Esophagus muscularis mucosa (tissue), 4 donors: ENCODE data around the gene POLR3E. TPM values are rescaled to one million over a fixed set of nuclear protein-coding genes. Genes with fewer than 3 reads are reported as not detected.

Source experiments
- DNase-seq: peaks from one replicate; pipeline ENCODE4 v3.0.0-alpha.2; 2017; ENCODE audit errors: extremely low spot score
- H3K27ac ChIP-seq, 4 donors: fragments of 200-600 bp; sonication (generic); replicated peaks in 1 of 4; 1 replicate in 3 of 4; 2 replicates in 1 of 4; pipeline ENCODE4 v1.5.1; 2016 to 2019; ENCODE audit warnings: mild to moderate bottlenecking in 1 of 4
- H3K27me3 ChIP-seq, 4 donors: fragments of 200-600 bp; sonication (generic); one replicate each; pipeline versions ENCODE4 v1.5.1 to v1.6.0; 2016 to 2019
- H3K36me3 ChIP-seq, 4 donors: fragments of 200-600 bp; sonication (generic); one replicate each; pipeline ENCODE4 v1.5.1; 2016 to 2019
- H3K4me1 ChIP-seq, 4 donors: fragments of 200-600 bp; sonication (generic); one replicate each; pipeline ENCODE4 v1.5.1; 2016 to 2019
- H3K4me3 ChIP-seq, 4 donors: fragments of 200-600 bp; sonication (generic); 1 replicate in 2 of 4; 2 replicates in 2 of 4; pipeline ENCODE4 v1.5.1; 2016 to 2019; ENCODE audit warnings: mild to moderate bottlenecking in 4 of 4, moderate library complexity in 1 of 4
- H3K9me3 ChIP-seq, 4 donors: fragments of 200-600 bp; sonication (generic); 1 replicate in 3 of 4; 2 replicates in 1 of 4; pipeline ENCODE4 v1.5.1; 2016 to 2019
- CTCF ChIP-seq, 3 experiments: fragments of 200-600 bp in 2 of 3; fragments of 450-650 bp in 1 of 3; sonication (generic) in 2 of 3; IDR thresholded peaks; one replicate each; pipeline ENCODE4 v1.5.1; 2017 to 2019; ENCODE audit warnings: antibody characterized with exemption in 3 of 3, mild to moderate bottlenecking in 2 of 3, moderate library complexity in 1 of 3
- EP300 ChIP-seq: sonication (generic); formaldehyde crosslinking; IDR thresholded peaks from one replicate; pipeline ENCODE4 v1.6.1; 2017; ENCODE audit warnings: antibody characterized with exemption
- POLR2A ChIP-seq: fragments of 450-650 bp; IDR thresholded peaks from one replicate; pipeline ENCODE4 v1.6.1; 2017; ENCODE audit warnings: antibody characterized with exemption, moderate library complexity, mild to moderate bottlenecking, low read depth
- POLR2AphosphoS5 ChIP-seq, 2 donors: sonication (generic); formaldehyde crosslinking; IDR thresholded peaks; one replicate each; pipeline ENCODE4 v1.6.1; 2017; ENCODE audit warnings: antibody characterized with exemption in 2 of 2
- WGBS: methylation state at CpG from one replicate; pipeline ENCODE4 v1.1.5; 2018; 5-methylcytosine and 5-hydroxymethylcytosine counted together
- intact Hi-C: fragments of 100-400 bp; cut with DNase I; formaldehyde crosslinking; loops from one replicate; pipeline ENCODE4 v1.15.1; 2023
- total RNA-seq, 4 donors: library from RNA; depleted of rRNA; stranded (reverse); fragments of >200 nt; gene quantifications; one replicate each; pipeline versions ENCODE4 v1.1.0 to v1.2.1, GENCODE V29; 2016

Gene POLR3E
- total RNA-seq, 4 donors from 2014 or later = 39.9 to 50.7 (median 49.0) TPM

GRCh38 chr16:22337849-22338635 lies 40.8 kb downstream of the POLR3E start:
- Histone ChIP-seq H3K4me1 (no peaks in the 10 kb centered on the region), H3K4me3 (no peak overlapping the region), H3K36me3 (peaks cover 9 to 37% (median 31%) of the 10 kb centered on the region in 4 donors), H3K9me3 (peaks cover 0 to 14% (median 3%) of the 10 kb centered on the region in 4 donors), H3K27ac (no peak overlapping the region), H3K27me3 (no peaks in the 10 kb centered on the region)
- 96% methylated on average over 4 of the region's 4 CpGs for WGBS
- no peak for DNase-seq
- TF ChIP-seq POLR2A = no peak
- no peak for TF ChIP-seq EP300
- no peak for TF ChIP-seq POLR2AphosphoS5 (IDR thresholded peaks at IDR 0.05)
- no peak for TF ChIP-seq CTCF (IDR thresholded peaks at IDR 0.05)
- intact Hi-C loops = no loop called here

- intact Hi-C loops = no loop called here
- H3K27ac ChIP-seq = no peak overlapping the region
These were observed 43.7 kb downstream of the POLR3E start for GRCh38 chr16:22340945-22341344.

GRCh38 chr16:22342082-22342481 lies 44.9 kb downstream of the POLR3E start:
- Histone ChIP-seq H3K4me1 (peaks cover 0 to 13% (median 8%) of the 10 kb centered on the region in 4 donors), H3K36me3 (peaks cover 6 to 27% (median 11%) of the 10 kb centered on the region in 4 donors)

More at GRCh38 chr16:22340945-22341344, 43.7 kb downstream of the POLR3E start:
- H3K4me1 ChIP-seq = peaks cover 0 to 2% (median 0%) of the 10 kb centered on the region in 4 donors
- DNase-seq = no peak
- TF ChIP-seq POLR2A (no peak), EP300 (no peak), POLR2AphosphoS5 (IDR thresholded peaks at IDR 0.05) (no peak), CTCF (IDR thresholded peaks at IDR 0.05) (no peak)
- peaks cover 0 to 21% (median 6%) of the 10 kb centered on the region in 4 donors for H3K36me3 ChIP-seq
- no peak overlapping the region for H3K4me3 ChIP-seq
- H3K27me3 ChIP-seq = no peaks in the 10 kb centered on the region
- peaks cover 0 to 14% (median 3%) of the 10 kb centered on the region in 4 donors for H3K9me3 ChIP-seq

GRCh38 chr16:22346483-22346882 lies 49.3 kb downstream of the POLR3E start:
- 65% methylated on average over 9 of the region's 9 CpGs for WGBS
- TF ChIP-seq EP300 (no peak), POLR2AphosphoS5 (IDR thresholded peaks at IDR 0.05) (no peak), POLR2A (no peak), CTCF (IDR thresholded peaks at IDR 0.05) (no peak)
- peak overlapping the region; percentile 0 to 64 (median 44) for H3K27ac ChIP-seq

More at GRCh38 chr16:22342082-22342481, 44.9 kb downstream of the POLR3E start:
- Histone ChIP-seq H3K4me3 (no peak overlapping the region), H3K27me3 (no peaks in the 10 kb centered on the region), H3K9me3 (peaks cover 0 to 10% (median under 1%) of the 10 kb centered on the region in 4 donors), H3K27ac (no peak overlapping the region)
- intact Hi-C loops = no loop called here
- 98% methylated on average over 2 of the region's 2 CpGs for WGBS
- no peak for DNase-seq
- TF ChIP-seq POLR2A = no peak
- TF ChIP-seq EP300 = no peak
- TF ChIP-seq CTCF (IDR thresholded peaks at IDR 0.05) = no peak

More at GRCh38 chr16:22346483-22346882, 49.3 kb downstream of the POLR3E start:
- Histone ChIP-seq H3K4me1 (peaks cover 0 to 22% (median 16%) of the 10 kb centered on the region in 4 donors), H3K9me3 (no peaks in the 10 kb centered on the region), H3K4me3 (no peak overlapping the region), H3K27me3 (no peaks in the 10 kb centered on the region), H3K36me3 (peaks cover 26 to 64% (median 41%) of the 10 kb centered on the region in 4 donors)
- intact Hi-C loops = no loop called here
- DNase-seq = no peak
